ENCODE results near the gene GLB1L2.

The GLB1L2 gene

DNA sequence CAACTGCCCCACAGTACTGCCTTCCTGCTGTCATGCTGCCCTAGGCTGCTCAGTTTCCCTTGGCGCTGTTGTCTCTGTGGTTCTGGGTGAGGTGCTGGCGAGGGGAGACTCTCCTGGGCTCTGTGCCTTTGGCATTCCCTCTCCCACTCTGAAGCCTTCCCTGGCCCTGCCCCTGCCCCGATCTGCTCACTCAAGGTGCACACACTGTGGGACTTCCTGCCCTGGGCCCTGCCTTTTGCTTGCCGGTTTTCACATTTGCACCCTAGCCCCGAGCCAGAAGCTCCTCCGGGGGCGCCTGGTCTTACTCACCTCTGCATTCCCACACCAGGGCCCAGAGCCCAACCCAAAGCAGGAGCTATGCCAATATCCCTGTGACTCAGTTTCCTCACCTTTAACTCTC is 68.2 kb downstream of the GLB1L2 start:
- no peak for DNase-seq (ENCODE audit: low read depth)
- H3K4me3 ChIP-seq (ENCODE audit: low read depth, low read length): no peak overlapping the region
- TF ChIP-seq, protein P1, sequence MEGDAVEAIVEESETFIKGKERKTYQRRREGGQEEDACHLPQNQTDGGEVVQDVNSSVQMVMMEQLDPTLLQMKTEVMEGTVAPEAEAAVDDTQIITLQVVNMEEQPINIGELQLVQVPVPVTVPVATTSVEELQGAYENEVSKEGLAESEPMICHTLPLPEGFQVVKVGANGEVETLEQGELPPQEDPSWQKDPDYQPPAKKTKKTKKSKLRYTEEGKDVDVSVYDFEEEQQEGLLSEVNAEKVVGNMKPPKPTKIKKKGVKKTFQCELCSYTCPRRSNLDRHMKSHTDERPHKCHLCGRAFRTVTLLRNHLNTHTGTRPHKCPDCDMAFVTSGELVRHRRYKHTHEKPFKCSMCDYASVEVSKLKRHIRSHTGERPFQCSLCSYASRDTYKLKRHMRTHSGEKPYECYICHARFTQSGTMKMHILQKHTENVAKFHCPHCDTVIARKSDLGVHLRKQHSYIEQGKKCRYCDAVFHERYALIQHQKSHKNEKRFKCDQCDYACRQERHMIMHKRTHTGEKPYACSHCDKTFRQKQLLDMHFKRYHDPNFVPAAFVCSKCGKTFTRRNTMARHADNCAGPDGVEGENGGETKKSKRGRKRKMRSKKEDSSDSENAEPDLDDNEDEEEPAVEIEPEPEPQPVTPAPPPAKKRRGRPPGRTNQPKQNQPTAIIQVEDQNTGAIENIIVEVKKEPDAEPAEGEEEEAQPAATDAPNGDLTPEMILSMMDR (IDR thresholded peaks at IDR 0.05; ENCODE audit: low read depth, low read length): no peak
- no peak for TF ChIP-seq MYC (IDR thresholded peaks at IDR 0.05; ENCODE audit: low read depth, low read length)
- TF ChIP-seq, protein P2, sequence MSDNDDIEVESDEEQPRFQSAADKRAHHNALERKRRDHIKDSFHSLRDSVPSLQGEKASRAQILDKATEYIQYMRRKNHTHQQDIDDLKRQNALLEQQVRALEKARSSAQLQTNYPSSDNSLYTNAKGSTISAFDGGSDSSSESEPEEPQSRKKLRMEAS (IDR thresholded peaks at IDR 0.05; ENCODE audit: low read depth, low read length): no peak
- no peak for TF ChIP-seq POLR2A (IDR thresholded peaks at IDR 0.05; ENCODE audit: extremely low read depth, insufficient read length)

DNA sequence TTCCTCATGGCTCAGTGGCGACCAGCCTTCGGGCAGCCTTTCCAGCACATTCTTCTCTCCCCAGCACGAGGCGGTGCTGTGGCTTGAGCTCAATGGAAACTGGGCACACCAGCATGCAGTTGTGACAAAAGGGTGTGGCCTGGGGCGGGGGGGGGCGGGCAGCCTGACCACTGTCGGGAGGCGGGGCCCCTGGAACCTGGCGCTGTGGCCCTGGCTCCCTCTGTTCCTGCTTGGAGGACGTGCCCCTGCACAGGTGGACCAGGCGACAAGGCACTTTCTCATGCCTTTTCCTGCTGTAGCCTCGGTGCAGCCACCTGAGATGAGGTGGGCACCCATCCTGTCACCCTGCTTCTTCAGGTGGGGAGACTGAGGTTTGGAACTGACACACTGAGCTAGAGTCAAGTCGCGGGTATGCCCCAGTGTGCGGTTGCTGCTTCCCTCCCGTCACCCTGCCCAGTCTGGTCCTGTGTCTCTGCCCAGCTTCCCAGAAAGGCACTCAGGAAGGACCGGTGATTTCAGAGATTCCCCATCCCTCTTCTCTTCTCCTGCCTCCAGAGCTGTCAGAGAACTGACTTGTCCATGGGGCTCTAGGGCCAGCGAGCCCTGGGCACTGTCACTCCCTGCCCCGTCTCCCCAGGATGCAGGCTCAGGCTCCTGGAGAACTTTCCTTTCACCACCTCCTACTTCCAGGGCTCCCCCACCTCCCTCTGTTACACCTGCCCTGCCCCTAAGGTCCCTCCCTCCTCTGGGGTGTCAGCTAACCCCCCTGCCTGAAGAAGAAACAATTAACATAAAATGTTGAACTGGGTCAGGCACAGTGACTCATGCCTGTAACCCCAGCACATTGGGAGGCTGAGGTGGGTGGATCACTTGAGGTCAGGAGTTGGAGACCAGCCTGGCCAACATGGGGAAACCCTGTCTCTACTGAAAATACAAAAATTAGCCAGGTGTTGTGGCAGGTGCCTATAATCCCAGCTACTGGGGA is 70.3 kb downstream of the GLB1L2 start:
- TF ChIP-seq POLR2A (IDR thresholded peaks at IDR 0.05; ENCODE audit: extremely low read depth, insufficient read length): no peak
- no peak overlapping the region for H3K4me3 ChIP-seq (ENCODE audit: low read depth, low read length)
- no peak for DNase-seq (ENCODE audit: low read depth)

DNA sequence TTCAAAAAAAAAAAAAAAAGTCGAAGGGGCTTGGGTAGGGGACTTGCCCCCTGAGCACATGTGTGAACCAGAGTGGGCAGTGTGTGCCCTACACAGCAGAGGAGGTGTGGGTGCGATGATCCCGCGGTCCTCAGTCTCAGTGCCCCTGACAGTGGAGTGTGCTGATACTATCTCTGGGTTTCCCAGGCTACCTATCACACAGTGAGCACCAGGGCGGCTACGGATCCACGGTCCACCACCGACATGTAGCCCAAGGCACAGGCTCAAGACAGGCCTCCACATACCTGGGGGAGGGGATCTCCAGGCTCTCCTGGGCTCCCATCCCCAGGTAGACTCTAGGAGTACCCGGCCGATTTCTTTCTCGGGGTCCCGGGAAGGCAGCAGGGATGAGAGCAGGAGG is 71.1 kb downstream of the GLB1L2 start:
- no peak overlapping the region for H3K4me3 ChIP-seq (ENCODE audit: low read depth, low read length)
- DNase-seq (ENCODE audit: low read depth): no peak
- no peak for TF ChIP-seq MYC (IDR thresholded peaks at IDR 0.05; ENCODE audit: low read depth, low read length)
- TF ChIP-seq POLR2A (IDR thresholded peaks at IDR 0.05; ENCODE audit: extremely low read depth, insufficient read length): no peak
- TF ChIP-seq, protein P1 (IDR thresholded peaks at IDR 0.05; ENCODE audit: low read depth, low read length): no peak
- TF ChIP-seq, protein P2 (IDR thresholded peaks at IDR 0.05; ENCODE audit: low read depth, low read length): no peak

DNA sequence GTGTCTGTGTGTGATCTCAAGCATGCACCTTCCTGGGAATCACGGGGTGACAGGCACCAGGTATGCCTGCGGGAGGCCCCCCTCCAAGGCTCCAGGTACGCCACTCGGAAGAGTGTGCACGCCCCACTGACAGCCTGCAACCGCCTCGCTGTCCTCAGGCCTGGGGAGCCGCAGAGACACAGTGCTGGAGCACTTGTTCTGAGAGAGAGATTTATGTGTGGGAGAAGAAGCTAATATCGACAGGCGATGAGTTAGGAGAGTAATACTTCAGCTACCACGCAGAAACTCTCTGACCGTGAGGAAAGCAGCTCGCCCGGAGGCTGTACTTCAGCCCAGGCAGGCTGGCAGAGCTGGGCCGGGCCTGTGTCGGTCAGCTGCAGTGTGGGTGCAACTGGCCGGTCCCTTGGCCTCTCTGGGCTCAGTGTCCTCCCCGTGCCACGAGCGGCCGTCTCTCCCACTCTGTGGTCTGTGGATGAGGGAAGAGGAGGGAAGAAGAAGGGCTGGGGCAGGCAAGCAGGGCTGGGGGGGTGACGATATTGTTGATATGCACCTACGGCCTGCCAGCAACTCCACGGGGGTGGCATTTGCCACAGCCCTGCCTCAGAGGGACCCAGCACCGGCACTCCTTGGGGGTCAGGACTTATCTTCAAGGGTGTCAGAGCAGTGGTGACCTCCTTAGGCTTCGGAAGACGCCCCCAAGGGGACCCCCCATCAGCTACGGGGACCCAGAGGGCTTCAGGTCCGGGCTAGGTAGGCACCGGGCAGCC is 73.0 kb downstream of the GLB1L2 start:
- TF ChIP-seq, protein P2 (IDR thresholded peaks at IDR 0.05; ENCODE audit: low read depth, low read length): no peak
- TF ChIP-seq, protein P1 (IDR thresholded peaks at IDR 0.05; ENCODE audit: low read depth, low read length): no peak
- no peak for TF ChIP-seq POLR2A (IDR thresholded peaks at IDR 0.05; ENCODE audit: extremely low read depth, insufficient read length)
- no peak for TF ChIP-seq MYC (IDR thresholded peaks at IDR 0.05; ENCODE audit: low read depth, low read length)
- no peak overlapping the region for H3K4me3 ChIP-seq (ENCODE audit: low read depth, low read length)
- no peak for DNase-seq (ENCODE audit: low read depth)

DNA sequence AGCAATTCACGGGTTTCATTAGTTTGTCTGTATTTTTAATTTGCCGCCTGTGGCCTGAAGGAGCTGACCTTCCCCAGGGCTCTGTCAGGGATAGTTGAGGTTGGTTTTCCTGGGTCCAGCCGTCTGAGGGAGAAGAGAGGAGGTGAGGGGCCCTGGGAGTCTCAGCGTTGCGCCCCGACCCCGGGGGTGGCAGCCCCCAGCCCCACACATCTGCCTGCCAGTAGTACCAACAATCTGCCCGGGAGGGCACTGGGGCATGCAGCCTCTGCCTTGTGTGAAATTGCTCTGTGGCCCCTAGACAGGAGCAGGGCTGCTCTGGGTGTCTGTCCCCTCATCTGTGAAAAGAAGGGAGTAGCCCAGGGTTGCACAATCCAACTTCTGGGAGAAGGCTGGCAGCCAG is 73.6 kb downstream of the GLB1L2 start:
- no peak overlapping the region for H3K4me3 ChIP-seq (ENCODE audit: low read depth, low read length)
- no peak for DNase-seq (ENCODE audit: low read depth)
- TF ChIP-seq, protein P2 (IDR thresholded peaks at IDR 0.05; ENCODE audit: low read depth, low read length): no peak
- TF ChIP-seq, protein P1 (IDR thresholded peaks at IDR 0.05; ENCODE audit: low read depth, low read length): no peak
- TF ChIP-seq MYC (IDR thresholded peaks at IDR 0.05; ENCODE audit: low read depth, low read length): no peak
- TF ChIP-seq POLR2A (IDR thresholded peaks at IDR 0.05; ENCODE audit: extremely low read depth, insufficient read length): no peak

DNA sequence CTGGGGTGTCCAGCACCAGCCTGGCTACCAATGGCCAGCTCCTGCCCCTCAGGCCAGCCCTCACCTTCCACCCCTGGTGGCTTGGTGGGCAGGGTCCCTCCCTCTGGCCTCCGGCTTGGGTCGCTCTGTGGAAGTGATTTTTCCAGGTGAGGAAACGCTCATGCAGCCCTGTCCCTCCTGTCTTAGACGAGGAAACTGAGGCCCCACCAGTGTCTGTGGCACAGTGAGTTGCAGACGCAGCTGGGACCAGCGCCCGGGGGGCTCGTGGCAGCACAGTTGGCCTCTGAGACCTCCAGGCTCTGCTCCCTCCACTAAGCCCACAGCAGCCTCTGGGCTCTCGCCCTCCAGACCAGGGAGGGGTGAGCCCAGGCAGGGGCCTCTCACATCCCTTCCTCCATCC is 74.1 kb downstream of the GLB1L2 start:
- no peak for DNase-seq (ENCODE audit: low read depth)
- TF ChIP-seq, protein P1 (IDR thresholded peaks at IDR 0.05; ENCODE audit: low read depth, low read length): no peak
- TF ChIP-seq, protein P2 (IDR thresholded peaks at IDR 0.05; ENCODE audit: low read depth, low read length): no peak
- TF ChIP-seq POLR2A (IDR thresholded peaks at IDR 0.05; ENCODE audit: extremely low read depth, insufficient read length): no peak
- no peak overlapping the region for H3K4me3 ChIP-seq (ENCODE audit: low read depth, low read length)

Data from NB4 (cell line).